Endothelial cell (in vitro differentiated cells): ENCODE measurements around the gene CEP68. TPM values are rescaled to one million over a fixed set of nuclear protein-coding genes. Genes with fewer than 3 reads are reported as not detected.

Experiments
- DNase-seq: peaks from one replicate; pipeline ENCODE4 v3.0.0; 2021; ENCODE audit warnings: low spot score
- H3K27ac Mint-ChIP-seq: one replicate; pipeline ENCODE4 v1.8.0; 2021; ENCODE audit warnings: mixed read lengths, inconsistent platforms; ENCODE audit not compliant: unreplicated experiment
- H3K27me3 Mint-ChIP-seq: one replicate; pipeline ENCODE4 v1.8.0; 2021; ENCODE audit warnings: mild to moderate bottlenecking, moderate library complexity, mixed read lengths, inconsistent platforms; ENCODE audit not compliant: unreplicated experiment
- H3K36me3 Mint-ChIP-seq: one replicate; pipeline ENCODE4 v1.8.0; 2021; ENCODE audit warnings: mild to moderate bottlenecking, low read depth, mixed read lengths, inconsistent platforms; ENCODE audit not compliant: unreplicated experiment
- H3K4me1 Mint-ChIP-seq: one replicate; pipeline ENCODE4 v1.8.0; 2021; ENCODE audit warnings: mild to moderate bottlenecking, mixed read lengths, inconsistent platforms; ENCODE audit not compliant: unreplicated experiment
- H3K4me3 Mint-ChIP-seq: one replicate; pipeline ENCODE4 v1.8.0; 2021; ENCODE audit warnings: mild to moderate bottlenecking, mixed read lengths, inconsistent platforms; ENCODE audit not compliant: unreplicated experiment
- H3K9me3 Mint-ChIP-seq: one replicate; pipeline ENCODE4 v1.8.0; 2021; ENCODE audit warnings: mixed read lengths, inconsistent platforms; ENCODE audit not compliant: unreplicated experiment
- total RNA-seq: library from RNA; stranded (reverse); fragmentation: NEBNext Ultra II Directional; extraction: Animal tissue kit (Norgen Biotek cat#: 25700); gene quantifications from one replicate; pipeline ENCODE4 v1.2.1, GENCODE V29; 2021; ENCODE audit not compliant: unreplicated experiment
- TF ChIP-seq, protein P1 (sequence below): fragments of 200-600 bp; sonication (generic); IDR thresholded peaks from one replicate; pipeline ENCODE4 v1.5.0; 2021; ENCODE audit warnings: antibody characterized with exemption; ENCODE audit not compliant: unreplicated experiment

CEP68 gene
- total RNA-seq, 1 donor from 2014 or later, result 63.3 TPM

DNA sequence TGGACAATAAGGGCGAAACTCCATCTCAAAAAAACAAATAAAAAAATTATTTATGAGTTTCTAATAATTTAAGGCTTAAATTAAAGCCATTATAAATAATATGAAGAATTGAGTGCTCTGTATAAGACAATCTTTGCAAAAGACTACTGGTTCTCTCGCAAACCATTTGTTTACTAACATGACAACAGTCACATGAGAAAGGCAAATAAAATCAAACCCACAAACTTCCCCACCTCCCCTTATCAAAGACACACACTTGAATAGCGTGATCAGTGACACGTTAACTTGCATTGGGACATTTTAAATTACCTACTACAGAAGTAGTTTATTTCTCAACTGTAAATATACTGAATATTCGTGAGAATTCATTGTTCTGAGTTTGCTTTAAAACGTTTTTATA, 52.6 kb downstream of the CEP68 start:
- TF ChIP-seq, protein P1, sequence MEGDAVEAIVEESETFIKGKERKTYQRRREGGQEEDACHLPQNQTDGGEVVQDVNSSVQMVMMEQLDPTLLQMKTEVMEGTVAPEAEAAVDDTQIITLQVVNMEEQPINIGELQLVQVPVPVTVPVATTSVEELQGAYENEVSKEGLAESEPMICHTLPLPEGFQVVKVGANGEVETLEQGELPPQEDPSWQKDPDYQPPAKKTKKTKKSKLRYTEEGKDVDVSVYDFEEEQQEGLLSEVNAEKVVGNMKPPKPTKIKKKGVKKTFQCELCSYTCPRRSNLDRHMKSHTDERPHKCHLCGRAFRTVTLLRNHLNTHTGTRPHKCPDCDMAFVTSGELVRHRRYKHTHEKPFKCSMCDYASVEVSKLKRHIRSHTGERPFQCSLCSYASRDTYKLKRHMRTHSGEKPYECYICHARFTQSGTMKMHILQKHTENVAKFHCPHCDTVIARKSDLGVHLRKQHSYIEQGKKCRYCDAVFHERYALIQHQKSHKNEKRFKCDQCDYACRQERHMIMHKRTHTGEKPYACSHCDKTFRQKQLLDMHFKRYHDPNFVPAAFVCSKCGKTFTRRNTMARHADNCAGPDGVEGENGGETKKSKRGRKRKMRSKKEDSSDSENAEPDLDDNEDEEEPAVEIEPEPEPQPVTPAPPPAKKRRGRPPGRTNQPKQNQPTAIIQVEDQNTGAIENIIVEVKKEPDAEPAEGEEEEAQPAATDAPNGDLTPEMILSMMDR, result no peak
- Mint-ChIP-seq H3K4me1 (peaks cover 2% of the 10 kb centered on the region), H3K9me3 (no peaks in the 10 kb centered on the region), H3K4me3 (no peak overlapping the region), H3K36me3 (no peaks in the 10 kb centered on the region), H3K27me3 (no peaks in the 10 kb centered on the region), H3K27ac (no peak overlapping the region)
- no peak for DNase-seq

DNA sequence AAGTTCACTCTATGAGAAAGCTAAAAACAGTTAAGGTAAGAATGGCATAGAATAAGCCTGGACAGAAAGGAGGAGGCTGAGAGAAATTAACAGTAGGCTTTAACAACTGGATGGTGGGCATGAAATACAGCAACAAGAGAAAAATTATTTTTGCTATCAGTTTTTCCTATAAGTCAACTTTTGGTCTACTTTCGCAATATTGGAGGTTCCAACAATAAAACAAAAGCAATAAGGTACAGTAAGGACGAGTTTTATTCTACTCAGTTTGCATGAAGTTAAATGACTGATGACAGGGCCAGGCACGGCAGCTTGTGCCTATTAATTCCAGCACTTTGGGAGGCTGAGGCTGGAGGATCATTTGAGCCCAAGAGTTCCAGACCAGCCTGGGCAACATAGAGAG, 56.4 kb downstream of the CEP68 start:
- TF ChIP-seq, protein P1, result no peak
- H3K27me3 Mint-ChIP-seq, result peaks cover 3% of the 10 kb centered on the region
- H3K36me3 Mint-ChIP-seq, result no peaks in the 10 kb centered on the region
- no peaks in the 10 kb centered on the region for H3K9me3 Mint-ChIP-seq
- no peak for DNase-seq
- H3K27ac Mint-ChIP-seq, result no peak overlapping the region
- peaks cover 13% of the 10 kb centered on the region for H3K4me1 Mint-ChIP-seq
- H3K4me3 Mint-ChIP-seq, result no peak overlapping the region

DNA sequence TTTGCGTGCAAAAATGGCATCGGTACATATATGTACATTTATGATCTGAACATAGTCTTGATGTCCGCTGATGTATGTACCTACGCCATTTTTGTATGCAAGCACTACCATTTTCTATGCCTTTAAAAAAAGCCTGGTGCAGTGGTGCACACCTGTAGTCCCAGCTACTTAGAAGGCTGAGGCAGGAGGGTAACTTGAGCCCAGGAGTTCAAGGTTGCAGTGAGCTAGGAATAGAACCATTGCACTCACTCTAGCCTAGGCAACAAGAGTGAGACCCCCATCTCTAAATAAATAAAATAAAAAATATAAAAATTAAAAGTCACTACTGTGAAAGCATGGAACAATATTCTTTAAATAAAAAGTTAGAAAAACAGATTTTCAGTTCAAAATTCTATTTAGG, 57.0 kb downstream of the CEP68 start:
- Mint-ChIP-seq H3K9me3 (no peaks in the 10 kb centered on the region), H3K36me3 (no peaks in the 10 kb centered on the region), H3K27me3 (peaks cover 3% of the 10 kb centered on the region), H3K27ac (no peak overlapping the region), H3K4me3 (no peak overlapping the region), H3K4me1 (peaks cover 17% of the 10 kb centered on the region)
- TF ChIP-seq, protein P1, result no peak
- no peak for DNase-seq

DNA sequence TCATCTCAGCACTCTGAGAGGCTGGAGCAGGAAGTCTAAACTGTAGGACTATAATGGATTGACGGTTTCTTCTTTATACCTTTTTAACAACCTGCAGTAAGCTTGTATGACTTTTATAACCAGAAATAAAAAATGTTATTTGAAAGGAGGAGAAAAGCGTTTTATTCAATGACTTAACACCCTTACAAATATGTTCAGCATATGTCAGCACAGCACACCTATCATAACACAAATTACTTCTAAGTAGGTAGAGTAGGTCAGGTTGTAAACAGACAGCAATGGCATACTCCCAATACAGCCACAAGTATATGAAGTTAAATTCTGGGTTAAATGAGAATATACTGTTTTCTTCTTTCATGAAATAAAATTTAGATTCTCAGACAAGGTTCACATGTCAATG, 57.6 kb downstream of the CEP68 start:
- no peak for DNase-seq
- Mint-ChIP-seq H3K4me1 (peaks cover 17% of the 10 kb centered on the region), H3K4me3 (no peak overlapping the region), H3K27me3 (peaks cover 3% of the 10 kb centered on the region), H3K27ac (no peak overlapping the region), H3K9me3 (no peaks in the 10 kb centered on the region), H3K36me3 (no peaks in the 10 kb centered on the region)
- TF ChIP-seq, protein P1, result no peak

DNA sequence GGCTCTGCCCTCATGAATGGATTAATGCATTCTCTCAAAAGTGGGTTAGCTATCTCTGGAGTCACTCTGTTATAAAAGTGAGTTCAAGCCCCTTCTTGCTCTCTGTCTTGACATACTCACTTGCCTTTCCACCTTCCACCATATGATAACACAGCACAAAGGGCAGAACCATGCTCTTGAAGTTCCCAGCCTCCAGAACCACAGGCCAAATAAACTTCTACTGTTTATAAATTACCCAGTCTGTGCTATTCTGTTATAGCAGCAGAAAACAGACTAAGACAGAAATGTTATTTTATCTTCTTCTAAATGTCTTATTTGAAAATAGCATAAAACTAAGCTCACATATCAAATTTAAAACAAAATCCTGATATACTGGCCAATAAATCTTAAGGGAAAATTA, 58.7 kb downstream of the CEP68 start:
- peaks cover 17% of the 10 kb centered on the region for H3K4me1 Mint-ChIP-seq
- TF ChIP-seq, protein P1, result no peak
- no peaks in the 10 kb centered on the region for H3K9me3 Mint-ChIP-seq
- H3K36me3 Mint-ChIP-seq, result no peaks in the 10 kb centered on the region
- DNase-seq, result no peak
- H3K4me3 Mint-ChIP-seq, result no peak overlapping the region
- peaks cover 3% of the 10 kb centered on the region for H3K27me3 Mint-ChIP-seq
- H3K27ac Mint-ChIP-seq, result no peak overlapping the region
